HK-2 (cell line): ENCODE data around the gene PKMYT1.
"Not testable (repeated sequence)": the region's sequence is repeated elsewhere in the genome, so short reads cannot be mapped to it uniquely, and the experiment has no call there.

Source experiments
- DNase-seq: peaks from one replicate; pipeline ENCODE4 v3.0.0-alpha.2; 2018; ENCODE audit not compliant: unreplicated experiment

The PKMYT1 gene

DNA sequence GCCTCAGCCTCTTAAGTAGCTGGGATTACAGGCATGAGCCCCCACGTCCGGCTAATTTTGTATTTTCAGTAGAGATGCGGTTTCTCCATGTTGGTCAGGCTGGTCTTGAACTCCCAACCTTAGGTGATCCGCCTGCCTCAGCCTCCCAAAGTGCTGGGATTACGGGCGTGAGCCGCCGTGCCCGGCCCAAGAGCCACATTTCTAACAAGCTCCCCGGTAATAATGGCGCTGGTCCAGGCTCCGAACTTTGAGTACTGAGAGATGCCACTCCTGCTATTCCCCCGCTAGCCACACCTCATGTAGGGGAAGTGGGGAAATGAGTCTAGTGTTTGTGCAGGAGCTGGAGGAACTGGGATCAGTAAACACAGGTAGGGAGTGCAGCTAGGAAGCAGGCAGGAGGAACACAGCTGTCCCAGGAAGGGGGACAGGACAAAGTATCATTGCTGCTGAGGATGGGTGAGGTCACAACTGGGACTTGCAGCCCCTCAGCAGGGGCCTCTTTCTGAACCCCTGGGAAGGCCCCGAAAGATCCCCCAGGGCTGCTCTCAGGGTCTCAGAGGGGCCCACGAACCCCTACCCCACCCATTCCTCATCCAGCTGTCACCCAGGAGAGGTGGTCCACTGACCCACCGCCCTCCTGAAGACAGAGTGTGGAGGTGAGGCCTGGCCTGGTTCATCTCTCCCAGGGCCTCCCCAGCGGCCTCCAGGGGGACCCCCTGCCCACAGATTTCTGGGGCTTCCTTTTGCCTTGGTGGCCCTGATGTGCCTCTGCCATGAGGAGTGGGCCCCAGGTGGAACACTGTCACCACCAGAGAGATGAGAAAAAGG lies 19.8 kb downstream of the PKMYT1 start:
- no peak for DNase-seq

DNA sequence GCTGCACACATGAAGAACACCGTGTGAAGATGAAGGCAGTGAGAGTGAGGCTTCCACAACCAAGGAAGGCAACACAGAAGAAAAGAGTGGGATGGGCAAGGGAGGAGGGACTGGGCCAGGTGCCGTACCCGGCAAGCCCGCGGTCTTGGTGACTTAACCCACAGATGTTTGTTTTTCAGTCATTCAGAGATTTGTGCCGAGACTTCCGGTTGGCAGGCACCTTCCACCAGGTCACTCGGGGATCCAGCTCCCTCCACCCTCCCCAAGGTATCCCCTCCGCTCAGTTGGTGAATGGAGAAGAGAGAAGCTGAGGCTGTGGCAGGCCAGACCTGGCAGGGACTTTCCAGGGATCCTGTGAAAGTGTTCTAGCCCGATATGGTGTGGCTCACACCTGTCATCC lies 21.0 kb downstream of the PKMYT1 start:
- no peak for DNase-seq

DNA sequence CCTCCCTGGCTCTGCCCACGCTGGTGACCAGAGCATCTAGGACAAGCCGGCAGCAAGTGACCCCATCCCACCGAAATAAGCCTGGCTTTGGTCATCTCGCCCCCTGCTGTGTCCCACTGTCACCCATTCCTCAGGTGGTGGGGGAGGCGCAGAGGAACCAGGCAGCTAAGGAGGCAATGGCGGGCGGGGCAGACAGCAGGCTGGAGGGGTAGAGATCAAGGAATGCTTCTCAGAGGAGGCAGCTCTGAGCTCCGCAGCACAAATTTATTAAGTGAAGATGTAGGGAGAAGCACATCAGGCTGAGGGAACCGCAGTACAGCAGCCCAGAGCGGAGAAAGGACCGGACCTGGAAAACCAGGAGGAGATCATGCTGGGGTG lies 23.7 kb downstream of the PKMYT1 start:
- no peak for DNase-seq

DNA sequence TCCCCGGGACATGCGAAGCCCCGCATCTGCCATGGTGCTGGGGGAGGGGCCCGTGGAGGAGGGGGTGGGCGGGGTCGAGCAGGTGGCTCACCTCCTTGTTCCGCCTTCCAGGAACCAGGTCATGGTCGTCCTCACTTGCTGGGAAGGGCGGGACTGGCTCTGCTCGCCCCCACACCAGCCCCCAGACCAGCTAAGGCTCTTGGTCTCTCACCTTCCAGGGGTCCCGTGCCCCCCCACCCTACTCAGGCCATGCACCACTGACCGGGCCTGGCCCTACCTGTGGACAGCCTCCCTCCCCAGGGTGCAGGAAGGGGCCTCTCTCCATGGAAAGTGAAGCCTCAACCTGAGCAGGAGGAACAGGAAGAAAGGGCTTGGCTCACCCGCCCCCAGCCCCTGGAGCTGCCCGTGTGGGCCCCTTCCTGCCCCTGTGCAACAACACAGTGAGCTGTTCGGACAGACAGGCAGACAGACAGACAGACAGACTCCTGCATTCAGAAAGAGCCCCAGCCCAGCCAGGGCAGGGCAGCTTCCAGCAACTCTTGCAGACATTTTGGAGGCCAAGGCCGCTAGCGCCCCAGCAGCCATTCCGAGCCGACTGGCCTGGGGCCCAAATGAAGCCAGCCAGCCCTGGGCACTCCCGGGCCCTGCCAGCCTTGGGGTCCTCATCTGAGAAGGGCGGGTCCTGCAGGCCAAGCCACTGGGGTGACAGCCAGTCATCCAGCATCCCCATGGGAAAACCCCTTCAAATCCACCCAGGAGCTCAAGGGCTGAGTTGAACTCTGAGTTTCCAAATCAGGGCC lies 24.3 kb downstream of the PKMYT1 start:
- no peak for DNase-seq

DNA sequence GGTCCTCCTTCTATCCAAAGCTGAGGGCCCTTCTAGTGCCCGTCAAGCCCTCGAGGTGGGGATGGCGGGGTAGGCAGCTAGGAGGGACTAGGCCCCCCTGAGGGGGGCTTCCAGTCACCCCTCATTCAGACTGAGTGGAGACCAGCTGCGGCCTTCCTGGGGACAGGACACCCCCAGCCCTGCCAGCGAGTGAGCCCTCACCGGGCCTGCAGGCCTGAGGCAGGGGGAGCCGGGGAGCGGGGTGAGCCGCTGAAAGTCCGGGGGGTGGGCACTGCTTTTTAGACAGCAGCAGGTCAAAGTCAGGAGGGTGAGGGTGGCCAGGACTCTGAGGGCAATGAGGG lies 24.8 kb downstream of the PKMYT1 start:
- no peak for DNase-seq

DNA sequence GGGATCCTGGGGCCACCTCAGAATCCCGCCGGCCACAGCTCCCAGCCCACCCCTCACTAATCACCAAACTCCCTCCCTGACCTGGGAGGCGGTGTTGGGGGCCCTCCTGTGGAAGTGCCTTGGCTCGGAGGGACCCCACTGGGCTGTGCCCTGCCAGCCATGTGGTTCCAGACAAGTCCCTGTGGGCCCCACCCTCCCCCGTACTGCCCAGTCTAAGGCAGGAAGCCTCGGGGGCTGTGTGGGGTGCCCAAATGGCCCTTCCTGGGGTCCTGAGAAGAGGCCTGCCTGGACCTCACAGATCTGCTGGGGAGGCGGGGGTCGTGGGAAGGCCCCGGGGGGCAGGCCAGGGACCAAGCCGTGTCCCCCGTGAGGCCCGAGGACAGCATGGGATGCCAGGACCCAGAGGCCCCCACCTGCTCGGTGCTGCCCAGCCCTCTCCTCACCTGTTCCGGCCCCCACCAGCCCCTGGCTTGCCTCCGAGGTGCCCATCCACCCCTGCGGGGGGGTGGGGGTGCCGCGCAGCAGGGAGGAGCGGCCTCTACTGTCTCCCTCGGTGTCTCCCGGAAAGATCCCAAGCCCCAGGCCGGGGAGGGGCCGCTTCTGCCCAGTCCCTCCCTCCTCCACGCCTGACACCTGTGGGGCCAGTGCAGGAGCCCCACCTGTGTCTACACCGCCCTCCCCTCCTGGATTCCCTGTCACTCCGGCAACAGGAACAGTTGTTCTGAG lies 25.4 kb downstream of the PKMYT1 start:
- no peak for DNase-seq

DNA sequence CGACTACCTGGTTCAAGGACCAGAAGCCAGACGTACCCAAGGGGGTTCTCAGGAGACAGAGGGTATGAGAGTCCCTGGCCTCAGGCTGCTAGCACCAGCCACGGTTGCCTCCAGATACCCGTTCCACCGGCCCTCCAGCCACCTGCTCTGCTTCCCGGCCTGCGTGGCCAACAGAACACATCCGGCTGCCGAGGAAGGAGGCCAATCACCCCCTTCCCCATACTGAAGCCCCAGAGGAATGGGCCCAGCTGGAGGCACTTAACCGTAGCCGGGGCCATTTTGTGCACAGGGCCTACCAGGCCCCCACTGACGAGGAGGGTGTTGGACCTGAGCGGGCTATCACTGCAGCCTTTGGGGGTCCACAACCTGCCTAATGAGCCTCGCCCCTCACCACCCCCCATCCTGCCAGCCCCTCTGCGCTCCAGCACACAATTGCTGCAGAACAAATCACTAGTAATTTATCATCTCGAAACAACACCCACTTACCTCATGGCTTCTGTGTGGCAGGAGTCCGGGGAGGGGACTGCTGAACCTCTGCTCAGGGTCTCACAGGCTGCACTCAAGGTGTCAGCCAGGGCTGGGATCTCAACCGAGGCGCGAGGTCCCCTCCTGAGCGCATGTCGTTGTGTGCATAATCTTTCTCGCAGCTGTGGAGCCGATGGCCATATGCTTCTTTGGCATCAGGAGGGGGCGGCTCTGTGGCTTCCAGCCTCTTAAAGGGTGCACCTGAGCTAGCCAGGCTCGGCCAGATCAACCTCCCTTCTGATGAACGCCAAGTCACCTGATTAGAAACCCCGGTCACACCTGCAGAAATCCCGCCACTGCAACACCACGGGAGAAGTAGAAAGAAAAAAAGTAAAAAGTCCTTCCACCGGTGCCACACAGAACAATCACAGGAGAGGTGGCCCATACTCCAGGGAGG lies 26.3 kb downstream of the PKMYT1 start:
- DNase-seq: no peak

DNA sequence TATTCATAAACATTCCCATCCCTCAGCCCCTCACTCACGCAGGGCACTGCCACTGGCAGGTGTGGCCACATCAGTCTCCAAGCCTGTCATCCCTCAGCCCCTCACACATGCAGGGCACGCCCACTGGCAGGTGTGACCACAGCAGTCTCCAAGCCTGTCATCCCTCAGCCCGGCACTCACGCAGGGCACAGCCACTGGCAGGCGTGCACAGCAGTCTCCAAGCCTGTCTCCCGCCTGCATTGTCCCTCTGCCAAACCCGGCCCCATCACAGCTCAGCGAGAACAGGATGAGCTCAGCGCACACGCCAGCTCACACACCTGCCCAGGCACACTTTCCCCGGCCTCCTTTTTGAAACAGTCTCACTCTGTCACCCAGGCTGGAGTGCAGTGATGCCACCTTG lies 27.6 kb downstream of the PKMYT1 start:
- no peak for DNase-seq

DNA sequence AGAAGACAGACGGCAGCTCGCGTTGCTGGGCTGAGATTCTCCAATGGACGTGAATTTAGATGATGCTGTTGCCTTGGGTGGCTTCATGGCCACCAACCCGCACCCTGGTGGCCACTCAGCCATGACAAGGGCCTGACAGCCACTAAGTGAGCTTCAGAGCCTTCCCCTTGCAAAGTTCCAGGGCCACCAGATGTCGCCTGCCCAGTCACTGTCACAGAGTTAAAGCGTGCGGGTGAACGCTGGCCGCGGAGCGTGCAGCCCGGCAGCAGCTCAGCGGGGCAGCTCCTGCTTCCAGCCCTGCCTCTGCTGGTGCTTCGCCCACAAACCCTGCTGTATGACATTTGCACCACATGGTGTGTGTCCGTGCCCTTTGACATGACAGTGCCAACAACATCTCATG lies 29.5 kb downstream of the PKMYT1 start:
- no peak for DNase-seq

DNA sequence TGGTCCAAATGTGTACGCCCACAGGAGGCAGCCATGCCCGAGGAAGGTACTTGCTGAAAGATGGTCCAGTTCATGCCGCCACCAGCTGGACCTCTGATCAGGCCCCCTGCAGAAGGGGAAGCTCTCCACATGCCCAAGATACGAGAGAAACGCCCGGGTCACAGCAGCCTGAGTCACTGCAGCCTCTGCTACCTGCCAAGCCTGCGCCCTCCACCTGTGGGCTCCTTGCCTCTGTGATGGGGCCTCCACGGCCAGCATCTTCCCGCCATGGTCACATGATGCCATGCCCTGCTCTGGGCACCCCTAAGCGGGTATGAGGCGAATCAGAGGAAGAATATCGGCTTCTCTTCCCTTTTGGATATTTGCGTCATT lies 29.9 kb downstream of the PKMYT1 start:
- DNase-seq: no peak

DNA sequence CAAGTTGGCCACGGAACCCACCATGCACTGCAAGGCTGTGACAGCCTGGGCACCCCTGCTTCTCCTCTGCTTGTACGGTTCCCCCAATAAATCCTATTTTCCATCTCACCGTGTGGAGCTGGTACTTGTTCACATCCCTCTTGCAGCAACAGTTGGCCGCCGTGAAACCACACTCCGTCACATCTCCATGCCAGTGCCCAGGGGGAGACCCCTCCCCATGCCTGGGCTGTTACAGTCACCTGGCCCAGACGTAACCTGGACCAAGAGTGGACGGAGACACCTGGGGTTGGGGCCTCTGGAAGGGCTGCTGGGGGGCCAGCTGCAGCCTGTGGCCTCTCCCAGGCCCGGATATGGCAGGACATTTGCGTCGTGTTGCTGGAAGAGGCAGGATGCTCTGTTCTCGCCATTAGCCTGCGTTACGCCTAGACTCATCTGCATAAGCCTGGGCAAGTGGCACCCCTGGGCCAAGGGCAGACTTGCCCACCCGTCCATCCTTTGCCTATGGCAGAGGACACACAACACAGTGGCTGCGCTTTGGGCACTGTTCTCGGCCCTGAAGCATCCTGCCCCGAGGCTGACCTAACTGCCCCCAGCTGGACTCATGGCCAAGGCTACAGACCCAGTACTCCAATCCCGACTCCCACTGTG lies 30.4 kb downstream of the PKMYT1 start:
- DNase-seq: no peak

DNA sequence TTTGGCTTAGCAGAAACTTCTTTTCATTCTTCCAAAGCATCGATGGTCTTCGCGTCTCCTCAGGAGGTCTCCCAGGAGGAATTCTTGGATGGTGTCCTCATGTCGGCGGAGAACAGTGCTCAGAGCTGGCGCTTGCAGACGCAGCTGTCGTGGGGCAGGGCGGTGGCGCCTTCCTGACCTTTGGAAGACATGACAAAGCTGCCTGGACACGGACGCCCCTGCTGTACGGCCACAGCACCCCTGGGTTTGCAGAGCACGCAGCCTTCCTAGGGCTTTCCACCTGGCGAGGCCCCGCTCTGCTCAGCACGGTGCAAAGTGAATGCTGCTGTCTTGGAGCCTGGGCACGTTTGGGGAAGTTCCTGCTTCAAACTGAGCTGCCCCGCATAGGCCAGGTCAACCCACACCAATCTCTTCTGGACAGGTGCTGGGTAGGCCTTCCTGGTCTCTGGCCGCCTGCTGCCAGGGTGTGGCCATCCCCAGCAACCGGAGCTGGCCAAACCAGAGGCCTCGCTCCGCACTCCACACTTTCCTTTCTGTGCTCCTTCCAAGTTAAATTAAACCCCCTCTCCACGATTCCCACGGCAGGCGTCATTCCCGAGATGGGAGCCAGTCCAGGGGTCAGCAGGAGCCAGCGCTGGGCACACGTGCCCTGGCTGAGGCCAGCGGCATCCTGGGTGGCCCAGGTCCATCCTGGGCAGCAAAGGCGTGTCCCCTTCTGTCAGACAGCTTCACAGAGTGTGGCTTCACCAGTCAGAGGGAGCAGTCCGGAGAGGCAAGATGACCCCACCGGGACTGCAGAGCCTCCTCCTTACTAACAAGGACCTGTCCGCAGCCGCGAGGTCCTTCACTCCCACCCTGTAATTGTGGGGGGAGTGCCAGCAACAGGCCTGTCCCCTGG lies 31.2 kb downstream of the PKMYT1 start:
- no peak for DNase-seq

DNA sequence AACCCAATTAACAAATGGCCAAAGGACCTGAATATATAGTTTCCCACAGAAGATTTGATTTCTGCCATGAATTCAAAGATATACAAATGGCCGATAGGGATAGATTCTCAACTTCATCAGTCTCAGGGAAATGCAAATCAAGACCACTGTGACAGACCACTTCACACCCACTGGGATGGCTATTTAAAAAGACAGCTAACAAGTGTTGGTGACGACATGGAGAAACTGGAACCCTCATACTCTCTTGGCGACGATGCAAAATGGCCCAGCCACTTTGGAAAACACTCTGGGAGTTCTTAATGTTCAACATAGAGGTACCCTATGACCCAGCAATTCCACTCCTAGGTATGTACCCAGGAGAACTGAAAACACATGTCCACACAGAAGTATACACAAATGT lies 33.6 kb downstream of the PKMYT1 start:
- no peak for DNase-seq

DNA sequence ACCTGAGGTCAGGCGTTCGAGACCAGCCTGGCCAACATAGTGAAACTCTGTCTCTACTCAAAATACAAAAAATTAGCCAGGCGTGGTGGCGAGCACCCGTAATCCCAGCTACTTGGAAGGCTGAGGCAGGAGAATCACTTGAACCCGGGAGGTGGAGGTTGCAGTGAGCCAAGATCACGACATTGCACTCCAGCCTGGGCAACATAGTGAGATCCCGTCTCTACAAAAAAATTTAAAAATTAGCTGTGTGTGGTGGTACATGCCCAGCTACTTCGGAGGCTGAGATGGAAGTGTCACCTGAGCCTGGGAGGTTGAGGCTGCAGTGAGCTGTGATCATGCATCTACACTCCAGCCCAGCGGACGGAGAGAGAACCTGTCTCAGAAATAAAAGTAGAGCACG lies 36.5 kb downstream of the PKMYT1 start:
- not testable (repeated sequence) for DNase-seq

DNA sequence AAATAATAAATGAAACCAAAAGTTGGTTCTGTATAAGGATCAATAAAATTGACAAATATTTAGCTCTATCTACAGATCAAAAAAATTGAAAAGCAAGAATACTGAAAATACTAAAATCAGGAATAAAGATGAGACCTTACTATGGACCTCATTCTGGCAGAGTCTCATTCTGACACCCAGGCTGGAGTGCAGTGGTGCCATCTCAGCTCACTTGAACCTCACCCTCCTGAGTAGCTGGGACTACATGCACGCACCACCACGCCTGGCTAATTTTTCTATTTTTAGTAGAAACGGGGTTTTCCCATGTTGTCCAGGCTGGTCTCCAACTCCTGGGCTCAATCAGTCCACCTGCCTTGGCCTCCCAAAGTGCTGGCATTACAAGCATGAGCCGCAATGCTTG lies 38.2 kb downstream of the PKMYT1 start:
- DNase-seq: no peak

DNA sequence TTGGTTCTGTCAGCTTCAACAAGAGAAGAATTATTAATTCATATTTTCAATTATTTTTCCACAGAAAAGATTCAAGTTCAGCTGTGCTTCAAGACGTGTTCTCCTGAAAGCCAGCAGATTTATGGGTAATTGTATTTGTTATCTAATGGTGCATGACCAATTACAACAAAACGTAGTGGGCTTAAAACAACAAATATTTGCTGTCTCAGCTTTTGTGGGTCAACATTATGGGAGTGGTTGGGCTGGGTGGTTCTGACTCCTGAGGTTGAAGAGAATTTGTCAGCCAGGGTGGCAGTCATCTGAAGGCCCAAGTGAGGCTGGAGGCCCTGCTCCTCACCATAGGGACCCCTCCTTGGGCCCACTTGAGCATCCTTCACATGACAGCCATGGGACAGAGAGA lies 40.3 kb downstream of the PKMYT1 start:
- DNase-seq: no peak

DNA sequence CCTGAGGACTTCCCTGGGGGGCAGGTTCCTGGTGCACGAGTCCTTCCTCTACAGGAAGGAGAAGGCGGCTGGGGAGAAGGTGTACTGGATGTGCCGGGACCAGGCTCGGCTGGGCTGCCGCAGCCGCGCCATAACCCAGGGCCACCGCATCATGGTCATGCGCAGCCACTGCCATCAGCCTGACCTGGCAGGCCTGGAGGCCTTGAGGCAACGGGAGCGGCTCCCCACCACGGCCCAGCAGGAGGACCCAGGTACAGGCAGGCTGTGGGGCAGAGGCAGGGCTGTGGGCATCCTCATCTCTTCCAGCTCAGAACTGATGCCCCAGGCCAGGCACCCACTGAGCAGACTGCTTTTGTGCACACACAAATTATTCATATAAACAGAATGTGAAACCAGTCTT lies 42.0 kb downstream of the PKMYT1 start:
- DNase-seq: no peak

DNA sequence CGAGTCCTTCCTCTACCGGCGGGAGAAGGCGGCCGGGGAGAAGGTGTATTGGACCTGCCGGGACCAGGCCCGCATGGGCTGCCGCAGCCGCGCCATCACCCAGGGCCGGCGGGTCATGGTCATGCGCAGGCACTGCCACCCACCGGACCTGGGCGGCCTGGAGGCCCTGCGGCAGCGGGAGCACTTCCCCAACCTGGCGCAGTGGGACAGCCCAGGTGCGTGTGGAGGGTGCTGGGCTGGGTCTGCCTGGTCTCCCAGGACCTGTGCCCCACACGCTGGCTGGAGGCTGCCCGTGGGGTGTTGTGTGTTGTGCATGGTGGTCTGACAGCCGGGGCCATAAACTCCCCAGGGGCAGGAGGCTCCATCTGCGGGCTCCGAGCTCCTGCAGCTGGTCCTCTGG lies 43.1 kb downstream of the PKMYT1 start:
- no peak for DNase-seq

DNA sequence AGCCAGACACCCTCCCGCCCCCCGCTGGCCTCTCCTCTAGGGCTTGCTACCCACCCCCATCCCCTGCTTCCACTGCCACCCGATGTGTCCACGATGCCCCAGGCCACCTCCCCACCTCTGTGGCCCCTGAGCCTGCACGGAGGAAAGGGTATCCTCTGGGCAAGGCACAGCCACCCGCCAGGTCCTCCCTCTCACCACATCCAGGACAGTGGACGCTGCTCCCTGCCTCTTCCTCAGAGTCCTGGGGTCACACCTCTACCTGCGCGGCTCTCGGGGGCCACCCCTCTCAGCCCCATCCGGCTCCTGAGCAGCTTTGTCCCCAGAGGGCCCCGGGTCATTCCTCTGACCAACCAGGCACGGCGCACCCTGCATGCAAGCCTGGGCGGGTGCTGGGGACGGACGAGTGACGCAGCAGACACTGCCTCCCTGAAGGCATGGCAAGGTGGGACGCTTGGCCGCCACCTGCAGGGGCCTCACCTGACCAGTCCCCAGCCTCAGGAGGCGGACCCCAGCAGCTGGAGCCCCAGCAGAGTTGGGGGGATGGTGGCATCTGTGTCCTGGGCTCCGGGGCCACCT lies 43.7 kb downstream of the PKMYT1 start:
- no peak for DNase-seq

DNA sequence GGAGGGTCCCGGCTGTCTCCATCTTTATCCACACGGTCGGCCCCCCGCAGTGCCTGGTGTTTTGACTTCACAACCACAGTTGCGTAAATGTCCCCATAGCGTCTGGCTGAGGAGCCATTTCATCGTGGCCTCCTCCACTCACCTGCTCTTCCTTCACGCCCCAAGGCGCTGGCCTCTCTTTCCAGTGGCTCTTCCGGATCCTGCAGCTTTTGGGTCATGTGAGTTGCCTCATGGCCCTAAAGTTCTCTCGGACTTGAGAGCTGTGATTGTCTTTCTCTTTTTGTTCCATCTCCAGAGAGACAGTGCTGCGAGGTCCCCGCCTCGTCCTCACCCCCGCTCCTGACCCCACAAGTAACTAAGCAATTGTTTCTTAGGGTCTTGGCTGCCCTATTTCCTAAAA lies 45.8 kb downstream of the PKMYT1 start:
- DNase-seq: no peak
